Activated T-cell treated with anti-CD3 and anti-CD28 coated beads for 24 hours (primary cell): ENCODE data around the gene FCAMR.
"Not testable (repeated sequence)": the region's sequence is repeated elsewhere in the genome, so short reads cannot be mapped to it uniquely, and the experiment has no call there.

Experiments
- DNase-seq: peaks from one replicate; pipeline ENCODE4 v3.0.0-alpha.2; 2020; ENCODE audit warnings: low read depth

FCAMR gene

DNA sequence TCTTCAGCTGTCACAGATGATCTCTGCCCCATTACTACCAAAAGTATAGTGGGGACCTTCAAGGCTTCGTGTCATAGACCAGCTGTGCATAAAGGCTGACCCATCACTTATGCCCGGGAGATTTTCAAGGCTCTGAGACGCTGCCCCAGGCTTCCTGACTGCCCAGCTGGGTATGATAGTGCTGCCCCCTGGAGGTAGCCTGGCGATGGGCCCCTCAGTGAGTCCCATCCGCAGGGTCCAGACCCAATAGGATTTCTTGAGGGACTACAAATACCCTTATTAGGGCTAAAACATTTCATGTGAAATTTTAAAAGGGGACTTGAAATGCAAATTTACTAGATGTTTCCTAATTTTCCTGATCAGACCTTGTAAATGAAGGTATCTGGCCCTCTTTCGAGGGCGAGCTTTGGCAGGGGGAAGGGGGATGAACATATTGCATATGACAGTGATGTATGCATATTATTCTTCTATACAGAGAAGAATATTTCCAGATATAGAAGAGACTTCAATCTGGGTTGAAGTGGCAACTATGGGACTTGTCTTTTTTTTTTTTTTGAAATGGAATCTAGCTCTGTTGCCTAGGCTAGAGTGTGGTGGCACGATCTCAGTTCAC, 36.8 kb downstream of the FCAMR start:
- DNase-seq, result peak; percentile 57

DNA sequence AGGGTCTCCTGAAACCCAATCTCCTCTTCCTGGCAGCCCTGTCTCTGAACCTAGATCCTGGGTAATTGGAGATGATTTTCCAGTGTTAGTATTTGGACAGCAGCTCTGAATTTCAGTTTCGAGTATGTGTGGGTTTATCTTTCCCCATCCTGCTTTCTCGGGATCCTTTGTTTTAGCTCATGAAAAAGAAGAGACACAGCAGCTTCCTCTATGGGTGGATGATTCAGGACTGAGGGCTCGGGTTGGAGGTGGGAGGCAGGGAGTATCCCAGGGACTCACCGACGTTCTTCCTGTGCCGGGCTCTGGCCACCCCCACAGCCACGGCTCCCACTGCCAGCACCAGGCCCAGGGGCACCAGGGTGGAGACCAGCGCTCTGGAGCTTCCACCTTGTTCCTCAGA, 38.1 kb downstream of the FCAMR start:
- no peak for DNase-seq

- no peak for DNase-seq
Observed at GRCh38 chr1:206931709-206932108, 38.6 kb downstream of the FCAMR start.

DNA sequence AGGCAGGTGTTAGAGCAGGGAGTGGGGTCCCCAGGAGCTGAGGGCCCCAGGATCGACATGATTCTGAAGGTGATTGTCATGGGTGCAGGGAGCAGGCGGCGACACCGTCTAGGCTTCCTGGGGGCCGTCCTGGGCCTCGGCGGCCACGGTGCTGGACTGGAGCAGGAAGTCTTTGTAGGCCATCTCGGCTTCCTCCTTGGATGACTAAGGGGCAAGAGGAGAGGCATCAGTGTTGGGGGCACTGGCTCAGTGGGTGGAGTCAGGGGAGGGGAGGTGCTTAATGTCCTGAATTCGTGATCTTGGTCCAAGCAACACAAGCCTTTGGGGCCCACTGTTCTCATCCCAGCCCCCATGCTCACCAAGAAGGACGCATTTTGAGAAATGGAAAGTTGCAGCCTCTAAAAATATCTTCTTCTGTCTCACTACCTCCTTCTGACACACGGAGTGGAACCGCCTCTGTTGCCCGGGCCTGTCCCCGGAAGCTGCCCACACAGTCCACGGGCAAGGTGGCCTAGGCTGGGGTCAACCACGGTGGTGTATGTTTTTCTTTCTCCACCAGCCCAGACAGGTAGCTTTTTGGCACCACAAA, 40.0 kb downstream of the FCAMR start:
- no peak for DNase-seq

DNA sequence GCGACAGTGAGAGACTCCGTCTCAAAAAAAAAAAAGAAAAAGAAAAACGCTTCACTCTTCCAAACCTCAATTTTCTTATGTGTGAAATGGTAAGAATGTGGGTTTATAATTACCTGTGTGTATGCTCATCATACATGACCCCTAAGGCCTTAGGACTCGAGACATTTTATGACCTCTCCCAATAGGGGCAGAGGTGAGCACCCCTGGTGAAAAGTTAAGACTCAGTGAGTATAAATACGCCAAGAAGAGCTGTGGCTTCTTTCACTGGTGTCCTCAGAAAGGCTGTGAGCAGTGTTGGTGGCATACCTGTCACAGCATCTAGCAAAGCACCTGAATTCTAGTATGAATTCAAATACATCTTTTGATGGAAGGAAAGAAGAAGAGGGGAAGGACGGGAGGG, 40.7 kb downstream of the FCAMR start:
- DNase-seq, result no peak

GRCh38 chr1:206926286-206926685, 44.0 kb downstream of the FCAMR start:
- DNase-seq, result no peak

DNA sequence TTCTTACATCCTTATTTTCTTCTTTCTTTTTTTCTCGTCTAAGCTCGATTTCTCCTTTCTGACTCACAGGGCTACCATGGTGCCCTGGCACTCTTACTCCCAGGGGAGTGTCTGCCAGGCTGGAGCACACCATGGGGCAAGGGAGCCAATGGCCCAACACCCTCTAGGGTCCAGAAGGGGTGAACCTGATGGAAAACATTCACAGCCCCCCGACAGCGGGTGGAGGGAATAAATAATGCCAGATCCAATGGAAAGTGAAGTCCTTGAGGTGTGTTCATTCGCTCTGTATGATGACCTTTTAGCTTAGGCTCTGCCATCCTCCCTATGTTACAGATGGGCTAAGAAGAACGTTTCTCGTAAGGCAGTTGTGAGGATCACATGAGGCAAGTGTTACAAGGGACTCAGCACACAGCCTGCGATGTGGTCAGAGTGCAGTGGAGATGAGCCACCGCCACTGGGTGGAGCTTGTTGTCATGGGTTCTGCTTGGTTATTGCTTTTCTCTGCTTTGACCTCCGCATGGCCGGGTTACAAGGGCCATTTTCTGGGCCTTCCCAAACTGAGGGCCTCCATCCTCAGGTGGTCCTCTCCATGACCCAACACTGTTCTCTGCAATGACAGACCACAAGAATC, 45.0 kb downstream of the FCAMR start:
- no peak for DNase-seq

DNA sequence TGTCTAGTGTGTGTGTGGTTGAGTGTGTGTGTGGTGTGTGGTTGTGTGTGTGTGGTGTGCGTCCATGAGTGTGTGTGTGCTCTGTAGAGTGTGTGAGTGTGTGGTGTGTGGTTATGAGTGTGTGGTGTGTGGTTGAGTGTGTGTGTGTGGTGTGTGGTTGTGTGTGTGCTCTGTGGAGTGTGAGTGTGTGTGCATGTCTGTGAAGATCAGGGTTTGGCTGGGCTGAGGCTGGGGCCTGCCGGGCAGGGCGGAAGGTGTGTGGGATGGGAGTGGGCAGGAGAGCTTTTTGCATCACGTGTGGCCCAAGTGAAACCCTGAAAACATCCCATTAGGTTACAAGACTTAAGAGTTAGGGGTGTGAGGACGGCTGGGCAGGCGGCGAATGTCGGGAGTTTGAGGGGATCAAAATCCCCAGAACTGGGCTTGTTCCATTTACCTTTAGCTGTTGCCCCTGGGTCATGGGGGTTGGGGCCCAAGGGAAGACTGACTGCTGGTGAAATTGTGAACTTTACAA, 45.6 kb downstream of the FCAMR start:
- no peak for DNase-seq

GRCh38 chr1:206923961-206924557, 46.2 kb downstream of the FCAMR start:
- DNase-seq, result not testable (repeated sequence)

- peak; percentile 66 for DNase-seq
Observed at GRCh38 chr1:206923009-206923960, 47.0 kb downstream of the FCAMR start.

- DNase-seq, result no peak
Observed at GRCh38 chr1:206922524-206922923, 47.7 kb downstream of the FCAMR start.

DNA sequence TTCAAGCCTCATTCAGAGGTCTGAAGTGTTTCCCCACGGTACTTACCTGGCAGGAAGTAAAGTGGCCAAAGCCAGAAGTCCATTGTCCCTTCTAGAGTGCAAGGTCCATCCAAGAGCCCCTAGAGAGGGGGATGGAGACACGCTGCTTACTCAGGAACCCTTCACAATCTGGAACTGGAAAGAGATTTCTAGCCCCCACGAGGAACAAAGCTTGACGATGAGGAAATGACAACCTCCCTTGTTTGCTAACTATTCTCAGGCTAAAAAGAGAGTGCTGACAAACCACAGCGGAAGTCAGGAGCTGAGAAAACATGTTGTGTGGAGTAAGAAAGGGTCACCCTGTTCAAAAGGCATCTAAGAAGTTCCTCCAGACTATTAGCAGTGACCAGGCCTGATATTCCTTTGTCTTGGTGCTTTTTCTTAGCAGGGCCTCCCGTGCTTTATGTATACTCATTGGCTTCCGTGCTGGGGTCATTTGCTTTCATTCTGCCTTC, 48.4 kb downstream of the FCAMR start, which contains the start of gene FCMR:
TSS of gene FCMR (minus strand) at position 170 of the 494 bp plus-strand sequence. CDS start at position 83, 87 bp downstream.
- DNase-seq, result no peak

- no peak for DNase-seq
Observed at GRCh38 chr1:206918076-206918475, 52.2 kb downstream of the FCAMR start.

- DNase-seq, result no peak
Observed at GRCh38 chr1:206916000-206916709, 54.1 kb downstream of the FCAMR start.

DNA sequence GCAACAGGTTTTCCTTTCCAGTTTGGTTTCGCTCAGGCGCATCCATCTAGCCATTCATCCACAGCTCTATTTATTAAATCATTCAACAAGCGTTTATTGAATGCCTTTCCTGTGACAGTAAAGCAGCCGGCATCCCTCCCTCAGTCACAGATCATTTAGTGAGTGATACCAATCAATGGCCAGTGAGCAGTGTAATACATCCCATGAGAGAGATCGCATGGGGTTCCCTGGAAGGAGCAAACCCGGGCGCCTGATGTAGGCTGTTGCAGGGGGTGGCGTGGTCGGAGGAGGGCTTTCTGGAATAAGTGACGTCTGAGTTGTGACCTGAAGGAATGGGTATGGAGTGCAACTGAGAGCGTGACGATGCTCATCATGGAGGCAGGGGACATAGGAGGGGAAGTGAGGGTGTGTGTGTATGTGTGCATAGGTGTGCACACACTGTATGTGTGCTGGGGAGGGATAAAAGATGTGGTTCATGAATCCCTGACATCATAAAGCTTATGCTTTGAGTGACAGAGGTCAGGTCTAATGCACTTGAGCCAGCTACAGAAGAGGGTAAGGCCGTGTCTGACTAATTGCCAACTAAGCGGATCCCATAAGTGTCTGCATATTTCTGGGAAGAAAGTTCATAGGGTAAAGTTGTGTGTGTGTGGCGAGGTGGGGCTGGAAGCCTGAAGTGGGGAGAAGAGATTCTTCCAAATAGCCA, 55.1 kb downstream of the FCAMR start:
- no peak for DNase-seq

- DNase-seq, result no peak
Observed at GRCh38 chr1:206913766-206914537, 56.3 kb downstream of the FCAMR start.

DNA sequence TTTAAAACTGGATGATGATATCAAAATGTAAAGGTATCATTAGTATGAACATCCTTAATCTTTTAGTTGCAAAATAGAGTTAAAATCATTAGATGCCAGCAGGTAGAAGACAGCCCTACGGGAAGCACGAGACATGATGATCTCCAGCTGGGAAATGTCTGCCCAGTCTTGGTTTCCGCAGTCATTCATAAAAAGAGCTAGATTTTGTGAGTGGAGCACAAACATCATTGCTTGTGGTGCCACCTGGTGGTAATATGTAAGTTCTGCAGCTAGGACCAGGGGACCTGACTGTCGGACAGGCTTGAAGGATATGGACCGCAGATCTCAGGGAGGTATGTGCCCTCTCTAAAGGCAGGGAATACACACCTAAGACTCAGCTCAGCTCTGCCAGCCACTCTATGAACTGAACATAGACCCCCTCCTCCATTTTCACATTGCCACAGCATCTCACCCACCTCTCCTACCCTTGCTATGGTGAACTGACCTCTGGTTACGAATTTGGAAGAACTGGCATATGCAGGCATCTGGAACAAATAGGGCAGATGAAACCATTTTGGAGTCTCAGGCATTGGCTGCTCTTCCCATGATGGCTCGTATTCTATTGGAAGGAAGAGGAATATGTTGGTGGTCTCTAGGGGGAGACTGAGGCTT, 57.7 kb downstream of the FCAMR start:
- peak; percentile 62 for DNase-seq

GRCh38 chr1:206911064-206911663, 59.1 kb downstream of the FCAMR start:
- DNase-seq, result no peak
